ENCODE results near the gene RPA1. TPM values are rescaled to one million over a fixed set of nuclear protein-coding genes. Genes with fewer than 3 reads are reported as not detected.

RPA1 gene
- total RNA-seq, 1 donor from 2014 or later: 30.9 TPM

GRCh38 chr17:1800240-1800639, 29.6 kb upstream of the RPA1 start:
- H3K9me3 ChIP-seq: no peaks in the 10 kb centered on the region
- intact Hi-C loops (cut with DNase I): no loop called here
- H3K36me3 ChIP-seq: peaks cover 0 to 20% of the 10 kb centered on the region in 2 donors
- no peak overlapping the region for H3K27ac ChIP-seq
- H3K4me3 ChIP-seq: no peak overlapping the region
- TF ChIP-seq POLR2AphosphoS5 (IDR thresholded peaks at IDR 0.05; ENCODE audit: insufficient read depth in 1 of 2, low read depth in 1 of 2) (no peak), POLR2A (IDR thresholded peaks at IDR 0.05) (no peak), CTCF (IDR thresholded peaks at IDR 0.05) (no peak)
- H3K27me3 ChIP-seq: no peaks in the 10 kb centered on the region
- no peaks in the 10 kb centered on the region for H3K4me1 ChIP-seq
- no peak for DNase-seq (ENCODE audit: extremely low spot score in 2 of 2)

GRCh38 chr17:1800712-1801111, 29.1 kb upstream of the RPA1 start:
- DNase-seq (ENCODE audit: extremely low spot score in 2 of 2): no peak
- no peaks in the 10 kb centered on the region for H3K27me3 ChIP-seq
- H3K4me3 ChIP-seq: no peak overlapping the region
- intact Hi-C loops (cut with DNase I): no loop called here
- H3K4me1 ChIP-seq: no peaks in the 10 kb centered on the region
- TF ChIP-seq POLR2A (IDR thresholded peaks at IDR 0.05) (no peak), POLR2AphosphoS5 (IDR thresholded peaks at IDR 0.05; ENCODE audit: insufficient read depth in 1 of 2, low read depth in 1 of 2) (no peak), CTCF (IDR thresholded peaks at IDR 0.05) (no peak)
- H3K9me3 ChIP-seq: no peaks in the 10 kb centered on the region
- peaks cover 0 to 20% of the 10 kb centered on the region in 2 donors for H3K36me3 ChIP-seq
- H3K27ac ChIP-seq: no peak overlapping the region

- no peak overlapping the region for H3K4me3 ChIP-seq
- peaks cover 0 to 20% of the 10 kb centered on the region in 2 donors for H3K36me3 ChIP-seq
- TF ChIP-seq POLR2A (IDR thresholded peaks at IDR 0.05) (no peak), POLR2AphosphoS5 (IDR thresholded peaks at IDR 0.05; ENCODE audit: insufficient read depth in 1 of 2, low read depth in 1 of 2) (no peak), CTCF (IDR thresholded peaks at IDR 0.05) (no peak)
- intact Hi-C loops (cut with DNase I): no loop called here
- H3K27me3 ChIP-seq: no peaks in the 10 kb centered on the region
- H3K27ac ChIP-seq: no peak overlapping the region
- no peaks in the 10 kb centered on the region for H3K4me1 ChIP-seq
- H3K9me3 ChIP-seq: no peaks in the 10 kb centered on the region
- DNase-seq (ENCODE audit: extremely low spot score in 2 of 2): no peak
These were observed 27.4 kb upstream of the RPA1 start for GRCh38 chr17:1802429-1802828.

- H3K27ac ChIP-seq: no peak overlapping the region
- no peaks in the 10 kb centered on the region for H3K27me3 ChIP-seq
- DNase-seq (ENCODE audit: extremely low spot score in 2 of 2): no peak
- TF ChIP-seq POLR2AphosphoS5 (IDR thresholded peaks at IDR 0.05; ENCODE audit: insufficient read depth in 1 of 2, low read depth in 1 of 2): no peak
- H3K4me3 ChIP-seq: no peak overlapping the region
- intact Hi-C loops (cut with DNase I): no loop called here
- no peaks in the 10 kb centered on the region for H3K9me3 ChIP-seq
- H3K4me1 ChIP-seq: no peaks in the 10 kb centered on the region
- H3K36me3 ChIP-seq: peaks cover 0 to 20% of the 10 kb centered on the region in 2 donors
These were observed 26.5 kb upstream of the RPA1 start for GRCh38 chr17:1803280-1803679.

GRCh38 chr17:1807890-1808289, 21.9 kb upstream of the RPA1 start:
- Histone ChIP-seq H3K4me3 (no peak overlapping the region), H3K27ac (no peak overlapping the region), H3K27me3 (no peaks in the 10 kb centered on the region), H3K36me3 (peaks cover 0 to 17% of the 10 kb centered on the region in 2 donors), H3K4me1 (no peaks in the 10 kb centered on the region), H3K9me3 (no peaks in the 10 kb centered on the region)
- TF ChIP-seq POLR2AphosphoS5 (IDR thresholded peaks at IDR 0.05; ENCODE audit: insufficient read depth in 1 of 2, low read depth in 1 of 2) (no peak), CTCF (IDR thresholded peaks at IDR 0.05) (no peak), POLR2A (IDR thresholded peaks at IDR 0.05) (no peak)
- no peak for DNase-seq (ENCODE audit: extremely low spot score in 2 of 2)
- intact Hi-C loops (cut with DNase I): no loop called here
